ENCODE data around the gene TRMT10B. TPM values are rescaled to one million over a fixed set of nuclear protein-coding genes. Genes with fewer than 3 reads are reported as not detected.
A peak's percentile ranks its signal among the peaks of the same experiment; 100 is the strongest.
"Not testable (repeated sequence)": the region's sequence is repeated elsewhere in the genome, so short reads cannot be mapped to it uniquely, and the experiment has no call there.

The TRMT10B gene
- total and polyA plus RNA-seq, 8 donors: 2.7 to 10.5 (median 5.1) TPM

DNA sequence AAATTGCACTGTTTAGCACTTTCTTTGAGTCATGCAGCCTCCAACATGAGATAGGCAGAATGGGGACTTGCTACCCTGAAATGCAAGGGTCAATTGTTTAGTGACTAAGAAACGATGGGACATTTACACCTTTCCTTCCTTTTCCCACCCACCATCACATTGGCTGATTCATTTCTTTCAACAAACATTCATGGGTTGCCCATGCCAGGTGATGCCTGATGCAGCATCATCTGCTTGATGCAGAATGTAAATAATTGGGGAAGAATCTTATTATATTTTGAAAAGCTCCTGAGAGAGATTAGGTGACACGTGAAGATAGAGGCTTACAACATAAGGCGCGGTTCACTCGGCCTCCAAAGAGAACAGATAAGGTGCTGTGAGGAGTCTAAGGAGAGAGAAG is 4.5 kb upstream of the TRMT10B start:
- WGBS, 5 donors: 41 to 55% (median 48%) methylated on average over 5 of the region's 5 CpGs
- H3K4me3 ChIP-seq: no peak overlapping the region
- H3K27me3 ChIP-seq: no peaks in the 10 kb centered on the region
- no peak overlapping the region for H3K27ac ChIP-seq
- no peaks in the 10 kb centered on the region for H3K36me3 ChIP-seq
- H3K9me3 ChIP-seq: no peaks in the 10 kb centered on the region
- DNase-seq: no peak
- intact Hi-C loops (cut with DNase I; ENCODE audit: low total_unique reads): no loop called here
- TF ChIP-seq, protein P1, sequence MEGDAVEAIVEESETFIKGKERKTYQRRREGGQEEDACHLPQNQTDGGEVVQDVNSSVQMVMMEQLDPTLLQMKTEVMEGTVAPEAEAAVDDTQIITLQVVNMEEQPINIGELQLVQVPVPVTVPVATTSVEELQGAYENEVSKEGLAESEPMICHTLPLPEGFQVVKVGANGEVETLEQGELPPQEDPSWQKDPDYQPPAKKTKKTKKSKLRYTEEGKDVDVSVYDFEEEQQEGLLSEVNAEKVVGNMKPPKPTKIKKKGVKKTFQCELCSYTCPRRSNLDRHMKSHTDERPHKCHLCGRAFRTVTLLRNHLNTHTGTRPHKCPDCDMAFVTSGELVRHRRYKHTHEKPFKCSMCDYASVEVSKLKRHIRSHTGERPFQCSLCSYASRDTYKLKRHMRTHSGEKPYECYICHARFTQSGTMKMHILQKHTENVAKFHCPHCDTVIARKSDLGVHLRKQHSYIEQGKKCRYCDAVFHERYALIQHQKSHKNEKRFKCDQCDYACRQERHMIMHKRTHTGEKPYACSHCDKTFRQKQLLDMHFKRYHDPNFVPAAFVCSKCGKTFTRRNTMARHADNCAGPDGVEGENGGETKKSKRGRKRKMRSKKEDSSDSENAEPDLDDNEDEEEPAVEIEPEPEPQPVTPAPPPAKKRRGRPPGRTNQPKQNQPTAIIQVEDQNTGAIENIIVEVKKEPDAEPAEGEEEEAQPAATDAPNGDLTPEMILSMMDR (IDR thresholded peaks at IDR 0.05): no peak
- peaks cover 5 to 10% (median 6%) of the 10 kb centered on the region in 4 donors for H3K4me1 ChIP-seq

DNA sequence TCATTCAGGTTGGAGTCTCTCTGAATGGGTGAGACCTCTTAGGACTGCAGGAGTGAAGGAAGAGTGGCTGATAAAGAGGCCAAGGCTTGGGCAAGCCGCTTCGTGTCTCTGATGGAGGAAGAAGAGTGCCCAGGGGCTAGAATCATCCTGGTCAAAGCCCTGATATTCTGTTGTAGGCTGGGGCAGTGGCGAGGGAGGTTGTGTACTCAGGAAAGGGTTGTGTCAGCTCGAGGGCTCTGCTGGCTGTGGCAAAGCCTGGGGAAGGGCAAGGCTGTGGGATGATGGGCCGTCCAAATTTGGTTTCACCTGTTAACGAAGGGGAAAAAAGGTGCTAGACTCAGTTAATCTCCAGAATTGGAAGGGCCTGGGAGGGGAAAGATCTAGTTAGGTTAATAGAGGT is 2.4 kb upstream of the TRMT10B start:
- H3K27me3 ChIP-seq: no peaks in the 10 kb centered on the region
- no peaks in the 10 kb centered on the region for H3K9me3 ChIP-seq
- WGBS, 5 donors: 61 to 67% (median 66%) methylated on average over 6 of the region's 6 CpGs
- H3K36me3 ChIP-seq: no peaks in the 10 kb centered on the region
- intact Hi-C loops (cut with DNase I; ENCODE audit: low total_unique reads): no loop called here
- H3K27ac ChIP-seq: no peak overlapping the region
- H3K4me3 ChIP-seq: no peak overlapping the region
- TF ChIP-seq, protein P1 (IDR thresholded peaks at IDR 0.05): no peak
- TF ChIP-seq EP300 (IDR thresholded peaks at IDR 0.05): no peak
- no peak for TF ChIP-seq POLR2A (IDR thresholded peaks at IDR 0.05)
- TF ChIP-seq POLR2AphosphoS5 (IDR thresholded peaks at IDR 0.05): no peak
- H3K4me1 ChIP-seq: peaks cover 14 to 28% (median 25%) of the 10 kb centered on the region in 4 donors
- DNase-seq: no peak

DNA sequence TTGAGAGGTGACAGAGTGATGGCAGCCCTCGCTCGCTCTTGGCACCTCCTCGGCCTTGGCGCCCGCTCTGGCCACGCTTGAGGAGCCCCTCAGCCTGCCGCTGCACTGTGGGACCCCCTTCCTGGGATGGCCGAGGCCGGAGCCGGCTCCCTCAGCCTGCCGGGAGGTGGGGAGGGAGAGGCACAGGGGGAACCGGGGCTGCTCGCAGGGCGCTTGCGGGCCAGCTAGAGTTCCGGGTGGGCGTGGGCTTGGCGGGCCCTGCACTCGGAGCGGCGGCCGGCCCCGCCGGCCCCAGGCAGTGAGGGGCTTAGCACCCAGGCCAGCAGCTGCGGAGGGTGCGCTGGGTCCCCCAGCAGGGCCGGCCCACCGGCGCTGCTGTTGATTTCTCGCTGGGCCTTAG is 1.9 kb upstream of the TRMT10B start:
- H3K4me1 ChIP-seq: peaks cover 14 to 32% (median 26%) of the 10 kb centered on the region in 4 donors
- H3K27me3 ChIP-seq; intact Hi-C loops (cut with DNase I; ENCODE audit: low total_unique reads); H3K4me3 ChIP-seq; H3K36me3 ChIP-seq; DNase-seq; H3K27ac ChIP-seq; H3K9me3 ChIP-seq: not testable (repeated sequence)
- whole genome bisulfite sequencing, 5 donors: 87 to 95% (median 91%) methylated on average over 18 to 28 of the region's 30 CpGs

DNA sequence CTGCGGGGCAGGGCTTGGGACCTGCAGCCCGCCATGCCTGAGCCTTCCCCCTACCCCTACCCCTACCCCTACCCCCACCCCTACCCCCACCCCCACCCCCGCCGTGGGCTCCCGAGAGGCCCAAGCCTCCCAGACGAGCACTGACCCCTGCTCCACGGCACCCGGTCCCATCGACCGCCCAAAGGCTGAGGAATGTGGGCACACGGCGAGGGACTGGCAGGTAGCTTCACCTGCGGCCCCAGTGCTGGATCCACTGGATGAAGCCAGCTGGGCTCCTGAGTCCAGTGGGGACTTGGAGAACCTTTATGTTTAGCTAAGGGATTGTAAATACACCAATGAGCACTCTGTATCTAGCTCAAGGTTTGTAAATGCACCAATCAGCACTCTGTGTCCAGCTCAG is 1.5 kb upstream of the TRMT10B start:
- H3K9me3 ChIP-seq; intact Hi-C loops (cut with DNase I; ENCODE audit: low total_unique reads); DNase-seq; H3K27me3 ChIP-seq; H3K27ac ChIP-seq; H3K4me3 ChIP-seq; H3K36me3 ChIP-seq: not testable (repeated sequence)
- 91 to 98% (median 97%) methylated on average over 9 to 13 of the region's 13 CpGs; no CpG with 5 or more reads in 1 of the 5 donors for WGBS, 5 donors
- H3K4me1 ChIP-seq: peaks cover 14 to 32% (median 26%) of the 10 kb centered on the region in 4 donors

DNA sequence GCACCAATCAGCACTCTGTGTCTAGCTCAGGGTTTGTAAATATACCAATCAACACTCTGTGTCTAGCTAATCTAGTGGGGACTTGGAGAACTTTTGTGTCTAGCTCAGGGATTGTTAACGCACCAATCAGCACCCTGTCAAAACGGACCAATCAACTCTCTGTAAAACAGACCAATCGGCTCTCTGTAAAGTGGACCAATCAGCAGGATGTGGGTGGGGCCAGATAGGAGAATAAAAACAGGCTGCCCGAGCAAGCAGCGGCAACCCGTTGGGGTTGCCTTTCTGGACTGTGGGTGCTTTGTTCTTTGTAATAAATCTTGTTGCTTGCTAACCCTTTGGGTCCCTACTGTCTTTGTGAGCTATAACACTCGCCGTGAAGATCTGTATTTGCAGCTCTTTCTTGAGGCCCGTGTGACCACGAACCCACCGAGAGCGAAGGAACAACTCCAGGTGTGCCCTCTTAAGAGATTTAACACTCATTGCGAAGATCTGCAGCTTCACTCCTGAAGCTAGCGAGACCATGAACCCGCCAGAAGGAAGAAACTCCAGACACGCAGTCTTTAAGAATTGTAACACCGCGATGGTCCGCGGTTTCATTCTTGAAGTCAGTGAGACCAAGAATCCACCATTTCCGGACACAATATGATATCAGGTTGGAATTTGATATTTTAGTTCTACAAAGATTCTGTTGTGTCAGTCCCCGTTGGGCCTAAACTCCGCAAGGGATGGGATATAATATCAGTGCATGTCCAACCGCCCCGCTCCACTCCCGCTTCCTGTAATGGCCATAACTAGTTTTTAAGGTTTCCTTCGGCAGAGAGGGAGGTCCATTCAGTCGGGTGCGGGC is 740 bp upstream of the TRMT10B start:
- intact Hi-C loops (cut with DNase I; ENCODE audit: low total_unique reads): no loop called here
- H3K4me1 ChIP-seq: peaks cover 14 to 32% (median 26%) of the 10 kb centered on the region in 4 donors
- TF ChIP-seq EP300 (IDR thresholded peaks at IDR 0.05) (no peak), POLR2AphosphoS5 (IDR thresholded peaks at IDR 0.05) (no peak)
- TF ChIP-seq, protein P1 (IDR thresholded peaks at IDR 0.05): no peak
- DNase-seq: no peak
- no peaks in the 10 kb centered on the region for H3K9me3 ChIP-seq
- H3K4me3 ChIP-seq: peak overlapping the region; percentile 61 to 71 (median 66)
- H3K36me3 ChIP-seq: no peaks in the 10 kb centered on the region
- 90 to 92% (median 90%) methylated on average over 29 of the region's 29 CpGs for WGBS, 5 donors
- no peaks in the 10 kb centered on the region for H3K27me3 ChIP-seq
- H3K27ac ChIP-seq: peak overlapping the region; percentile 82 to 92 (median 88)

Measured in stomach (tissue), 9 donors.